ENCODE results near the gene EFCAB8.
A peak's percentile ranks its signal among the peaks of the same experiment; 100 is the strongest.

EFCAB8 gene, protein sequence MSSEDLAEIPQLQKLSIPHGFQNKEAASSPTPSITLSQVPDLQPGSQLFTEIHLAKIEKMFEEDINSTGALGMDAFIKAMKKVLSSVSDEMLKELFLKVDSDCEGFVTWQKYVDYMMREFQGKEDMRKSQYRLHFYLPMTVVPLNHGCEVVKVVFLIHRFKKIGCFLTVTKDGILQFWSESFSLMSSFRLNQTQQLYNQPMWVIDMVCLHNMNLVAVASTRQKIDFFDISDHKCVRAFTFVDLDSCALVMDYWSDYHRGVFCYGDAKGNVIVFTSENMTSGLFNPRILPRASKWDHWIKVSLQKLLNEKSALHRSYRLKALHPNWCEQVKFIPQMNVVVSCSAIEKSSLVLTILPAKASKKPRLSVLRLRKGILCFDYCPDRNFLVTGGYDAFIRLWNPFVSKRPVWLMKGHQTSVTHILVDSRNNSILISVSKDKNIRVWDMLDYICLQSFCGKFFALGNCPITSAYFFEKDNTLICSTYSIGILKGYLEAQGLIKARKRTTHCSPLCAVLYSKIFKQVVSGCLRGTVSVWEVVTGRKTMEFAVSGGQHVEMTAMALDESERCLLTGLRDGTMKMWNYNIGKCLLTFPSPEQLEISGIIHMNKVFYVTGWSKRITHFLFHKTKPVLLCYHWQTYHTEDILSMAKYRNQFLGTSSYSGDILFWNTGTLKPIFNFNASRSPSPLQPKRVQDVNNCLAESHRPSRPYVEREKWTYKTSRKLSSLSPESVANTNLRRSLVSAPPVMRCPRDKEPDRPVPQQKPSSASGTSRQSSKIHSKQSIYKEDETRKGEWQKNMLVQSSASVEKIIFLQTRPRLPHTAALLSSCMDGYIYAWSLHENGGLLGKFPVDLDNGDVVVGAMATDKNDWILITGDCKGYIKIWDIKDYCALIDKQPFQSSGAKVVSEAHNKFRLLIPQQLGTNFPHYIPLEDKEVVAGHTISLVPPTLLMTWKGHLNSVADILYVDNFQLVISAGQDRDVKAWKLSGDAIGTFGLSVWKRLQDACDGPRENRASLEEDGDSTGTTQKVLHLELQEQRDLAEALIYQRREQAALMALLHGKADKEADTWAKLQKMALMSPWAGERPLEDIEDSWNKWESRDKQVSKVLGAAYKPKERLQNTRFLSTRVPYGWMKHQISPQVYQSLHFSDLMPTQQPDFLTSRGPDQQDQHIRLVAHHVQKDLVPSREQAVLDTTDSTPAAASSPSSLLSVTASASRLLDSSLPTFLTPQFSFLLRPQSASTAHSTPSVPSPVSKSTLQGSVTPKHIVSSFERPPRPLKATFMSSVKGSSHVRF

DNA sequence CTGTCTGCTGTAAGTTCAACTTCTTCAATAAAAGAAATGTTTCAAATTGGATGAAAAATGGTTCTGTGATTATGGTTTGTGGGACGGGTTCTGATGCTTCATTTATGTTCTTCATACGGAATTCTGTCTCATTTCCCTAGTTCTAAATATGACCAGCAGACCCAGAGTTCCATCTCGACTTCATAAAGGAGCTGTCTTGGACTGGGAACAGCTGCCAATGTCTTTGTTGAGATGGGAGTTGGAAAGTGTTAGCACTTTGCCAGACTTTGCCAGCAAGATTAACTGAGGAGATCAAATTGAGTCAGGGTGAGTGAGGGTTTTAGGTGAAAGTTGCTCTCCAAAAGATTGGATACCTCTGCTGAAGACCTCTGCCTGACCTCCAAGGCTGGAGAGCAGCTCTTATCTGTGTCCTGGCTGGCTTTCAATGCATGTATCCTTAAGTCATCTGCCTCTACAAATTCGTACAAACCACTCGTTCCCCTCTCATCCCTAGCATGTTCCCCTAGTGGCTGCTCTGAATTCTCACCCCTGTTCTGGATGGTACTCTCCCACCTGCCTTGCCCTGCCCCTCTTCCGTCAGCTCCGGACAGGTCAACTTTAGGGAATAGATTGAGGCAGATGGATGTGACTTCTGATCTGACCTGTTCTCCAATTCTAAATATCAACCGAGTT lies at the start of gene EFCAB8:
TSS of gene EFCAB8 (plus strand) at position 223 of the 672 bp plus-strand sequence. CDS start 4,870 bp downstream, outside the sequence.
- H3K4me3 ChIP-seq (ENCODE audit: low read depth, low read length): no peak within 1 kb of the TSS

DNA sequence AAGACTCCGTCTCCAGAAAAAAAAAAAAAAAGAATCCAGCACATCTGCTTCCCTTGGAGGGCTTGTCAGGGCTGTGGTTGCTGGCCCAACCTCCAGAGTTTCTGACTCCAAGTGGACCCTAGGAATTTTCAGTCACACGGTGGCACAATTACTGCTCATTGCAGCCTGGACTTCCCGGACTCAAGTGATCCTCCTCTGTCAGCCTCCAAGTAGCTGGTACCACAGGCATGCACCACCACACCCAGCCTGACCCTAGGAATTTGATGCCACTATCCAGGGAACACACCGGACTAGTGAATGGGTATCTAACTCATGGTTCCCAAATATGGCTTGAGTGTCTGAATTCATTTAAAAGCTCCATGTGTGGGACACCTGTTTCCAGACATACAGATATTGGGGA lies 48.8 kb upstream of the EFCAB8 start:
- no peak overlapping the region for H3K4me3 ChIP-seq (ENCODE audit: low read depth, low read length)

DNA sequence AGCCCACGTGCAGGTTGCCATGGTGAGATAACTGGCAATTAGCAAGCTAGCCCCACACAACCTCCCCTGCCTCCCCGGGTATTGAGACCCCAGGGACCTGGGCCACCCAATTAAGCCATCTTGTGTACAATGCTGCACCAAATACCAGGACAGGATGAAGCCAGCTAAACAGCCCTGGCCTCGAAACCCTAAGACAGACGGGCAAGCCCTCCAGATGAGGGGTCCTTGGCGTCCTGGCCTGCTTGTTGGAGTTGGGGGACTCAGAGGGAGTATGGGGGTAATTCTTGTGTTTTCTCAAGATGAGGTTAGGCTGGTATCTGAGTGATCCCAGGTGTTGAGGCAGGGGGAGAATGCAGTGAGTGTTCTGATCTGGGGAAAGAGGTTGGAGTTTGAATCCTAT lies 47.8 kb upstream of the EFCAB8 start:
- no peak overlapping the region for H3K4me3 ChIP-seq (ENCODE audit: low read depth, low read length)

DNA sequence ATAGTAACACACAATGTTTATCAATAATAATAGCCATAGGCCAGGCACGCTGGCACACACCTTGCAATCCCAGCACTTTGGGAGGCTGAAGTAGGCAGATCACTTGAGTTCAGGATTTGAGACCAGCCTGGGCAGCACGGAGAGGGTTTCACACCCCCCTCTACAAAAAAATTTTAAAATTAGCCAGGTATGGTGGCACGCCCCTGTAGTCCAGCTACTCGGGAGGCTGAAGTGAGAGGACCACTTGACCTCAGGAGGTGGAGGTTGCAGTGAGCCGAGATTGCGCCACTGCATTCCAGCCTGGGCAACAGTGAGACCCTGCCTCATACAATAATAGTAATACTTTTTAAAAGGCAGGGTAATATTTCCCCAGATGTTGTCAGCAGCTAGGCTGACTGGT lies 46.8 kb upstream of the EFCAB8 start:
- no peak overlapping the region for H3K4me3 ChIP-seq (ENCODE audit: low read depth, low read length)

DNA sequence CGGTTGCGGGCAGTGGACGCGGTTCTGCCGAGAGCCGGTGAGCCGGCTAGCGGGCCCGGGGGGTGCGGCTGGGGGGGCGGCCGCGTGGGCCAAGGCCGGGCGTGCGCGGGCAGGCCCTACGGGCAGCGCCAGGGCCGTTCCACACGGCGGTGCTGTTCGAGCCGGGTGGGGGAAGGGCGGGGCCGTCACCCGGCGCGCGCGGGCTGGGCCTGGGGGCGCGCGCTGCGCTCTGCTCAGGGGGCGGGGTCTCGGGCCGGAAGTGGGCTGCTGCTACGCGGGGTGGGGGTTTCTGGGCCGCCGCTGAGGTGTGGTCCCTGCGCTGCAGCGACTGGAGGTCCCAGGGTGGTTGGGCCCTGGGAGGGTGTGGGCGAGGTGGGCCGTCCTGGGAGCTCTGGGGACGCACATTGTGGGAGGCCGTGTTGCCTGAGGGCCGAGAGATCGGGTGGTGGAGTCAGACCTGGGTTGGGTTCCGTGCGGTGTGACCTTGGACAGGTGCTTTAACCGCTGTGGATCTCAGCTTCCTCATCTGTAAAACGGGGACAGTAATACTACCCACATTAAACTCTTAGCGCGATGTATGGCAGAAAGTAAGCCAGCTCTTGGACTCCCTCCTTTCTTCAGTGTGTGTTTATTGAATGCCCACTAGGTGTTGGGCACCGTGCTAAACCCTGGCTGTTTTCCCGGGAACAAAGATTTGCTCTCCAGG lies 38.6 kb upstream of the EFCAB8 start:
- peak overlapping the region; percentile 96 for H3K4me3 ChIP-seq (ENCODE audit: low read depth, low read length)

DNA sequence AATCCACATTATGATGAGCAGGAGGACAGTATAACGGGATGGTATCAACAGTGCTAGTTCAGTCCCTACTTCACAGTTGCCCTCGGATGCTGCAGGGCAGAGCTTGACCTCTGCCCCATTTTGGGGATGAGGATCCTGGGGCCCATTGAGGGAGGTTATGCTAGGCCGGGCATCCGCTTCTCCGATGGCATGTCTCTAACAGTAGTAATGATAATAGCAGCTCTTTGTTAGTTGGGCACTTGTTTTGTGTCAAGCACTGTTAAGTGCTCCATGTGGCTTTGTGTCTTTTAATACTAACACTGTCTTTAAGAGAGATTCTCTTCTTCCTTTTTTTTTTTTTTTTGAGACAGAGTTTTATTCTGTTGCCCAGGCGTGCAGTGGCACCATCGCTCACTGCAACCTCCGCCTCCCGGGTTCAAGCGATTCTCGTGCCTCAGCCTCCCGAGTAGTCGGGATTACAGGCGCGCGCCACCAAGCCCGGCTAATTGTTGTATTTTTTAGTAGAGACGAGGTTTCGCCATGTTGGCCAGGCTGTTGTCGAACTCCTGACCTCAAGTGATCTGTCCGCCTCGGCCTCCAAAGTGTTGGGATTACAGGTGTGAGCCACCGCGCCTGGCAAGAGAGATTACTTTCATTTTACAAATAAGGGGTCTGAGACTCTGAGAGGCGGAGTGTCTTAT lies 37.9 kb upstream of the EFCAB8 start:
- H3K4me3 ChIP-seq (ENCODE audit: low read depth, low read length): peak overlapping the region; percentile 96

DNA sequence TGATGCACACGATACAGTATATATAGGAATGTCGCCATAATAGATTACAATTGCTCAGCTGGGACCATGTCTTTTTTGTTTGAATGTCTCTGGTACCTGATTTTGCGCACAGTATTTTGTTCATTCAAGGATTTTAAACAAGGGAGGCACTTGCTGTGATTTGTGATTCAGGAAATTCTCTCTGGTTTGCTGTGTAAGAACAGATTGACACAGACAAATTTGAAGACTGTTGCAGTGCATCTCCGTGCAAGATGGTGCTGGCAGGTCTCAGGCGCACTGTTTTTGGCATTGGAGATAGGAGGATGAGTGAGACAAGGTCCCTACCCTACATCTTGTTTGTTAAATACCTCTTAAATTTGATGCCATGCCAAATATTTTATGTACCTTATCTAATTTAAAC lies 36.5 kb upstream of the EFCAB8 start:
- H3K4me3 ChIP-seq (ENCODE audit: low read depth, low read length): no peak overlapping the region

DNA sequence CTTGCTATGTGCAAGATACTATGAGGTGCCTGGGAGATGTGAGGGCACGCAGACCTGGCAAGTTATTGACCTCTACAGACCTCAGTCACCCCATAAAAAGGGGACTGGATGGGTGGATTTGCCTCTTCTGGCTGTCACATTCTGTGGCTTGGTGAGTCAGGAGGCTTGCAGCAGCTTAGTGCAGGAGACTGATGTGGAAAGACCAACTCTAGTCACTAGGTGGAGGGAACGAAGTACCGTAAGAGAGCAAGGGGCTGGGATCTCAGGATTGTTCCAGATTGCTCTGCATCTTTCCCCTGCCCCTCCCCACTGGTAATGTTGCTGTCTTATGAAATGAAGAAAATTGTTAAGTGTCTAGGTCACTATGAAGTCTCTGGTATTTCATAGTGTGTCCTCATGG lies 35.6 kb upstream of the EFCAB8 start:
- H3K4me3 ChIP-seq (ENCODE audit: low read depth, low read length): no peak overlapping the region

DNA sequence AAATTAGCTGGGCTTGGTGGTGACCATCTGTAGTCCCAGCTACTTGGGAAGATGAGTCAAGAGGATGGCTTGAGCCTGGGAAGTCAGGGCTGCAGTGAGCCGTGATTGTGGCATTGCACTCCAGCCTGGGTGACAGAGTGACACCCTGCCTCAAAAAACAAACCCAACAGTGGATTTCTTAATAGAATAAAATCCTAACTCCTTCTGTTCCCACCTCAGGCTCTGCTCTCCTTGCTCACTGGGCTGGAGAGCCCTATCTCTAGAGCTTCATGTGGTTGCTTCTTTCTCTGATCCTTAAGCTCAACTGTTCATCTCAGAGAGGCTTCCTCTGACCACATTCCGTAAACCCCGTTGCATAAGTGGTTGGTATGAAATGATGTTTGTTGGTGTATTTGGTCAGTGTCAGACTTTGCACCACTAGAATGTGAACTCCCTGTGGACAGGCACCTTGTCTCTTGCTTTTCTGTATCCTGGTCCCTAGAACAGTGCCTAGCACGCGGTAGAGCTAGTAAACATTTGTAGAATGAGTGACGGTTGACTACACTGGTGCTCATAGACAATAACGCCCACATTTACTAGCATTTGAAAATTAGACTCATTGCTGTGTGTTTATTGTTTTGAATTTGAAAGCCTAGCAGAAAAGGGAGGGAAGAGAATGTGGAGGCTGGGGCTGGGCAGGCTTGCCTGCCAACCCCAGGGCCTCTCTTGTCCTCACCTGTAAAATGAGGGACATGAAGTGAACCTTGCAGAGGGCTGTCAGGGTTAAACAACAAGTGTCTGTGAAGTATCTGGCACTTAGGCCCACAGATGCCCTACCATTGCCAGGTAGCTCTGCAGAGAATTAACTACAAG lies 34.8 kb upstream of the EFCAB8 start:
- no peak overlapping the region for H3K4me3 ChIP-seq (ENCODE audit: low read depth, low read length)

DNA sequence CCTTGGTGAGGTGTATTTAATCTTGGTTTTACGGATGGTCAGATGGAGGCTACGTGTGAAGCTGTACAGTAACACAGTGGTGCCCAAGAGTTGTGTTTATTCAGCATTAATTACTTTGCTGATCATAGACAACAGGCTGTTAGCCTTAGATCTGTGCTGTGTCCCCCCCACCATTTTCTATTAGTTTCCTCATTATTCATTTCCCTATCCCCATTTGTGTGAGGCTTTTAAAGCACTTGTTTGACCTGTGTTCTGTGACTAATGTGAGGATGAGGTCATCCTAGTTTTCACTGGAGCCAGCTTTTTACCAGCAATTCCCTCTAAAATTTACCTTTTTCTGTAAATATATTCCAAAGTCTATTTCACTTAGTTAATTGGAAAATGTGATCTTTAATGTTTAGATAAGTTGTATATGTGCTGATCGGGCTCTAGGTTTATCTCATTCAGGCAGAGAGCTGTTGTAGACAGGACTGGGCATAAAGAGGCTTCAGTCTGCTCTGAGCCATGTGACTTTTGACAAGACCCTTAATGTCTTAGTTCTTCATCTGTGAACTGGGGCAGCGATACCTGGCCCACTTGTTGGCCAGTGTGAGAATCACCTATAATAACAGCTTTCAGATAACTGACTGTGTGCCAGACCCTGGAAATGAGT lies 30.6 kb upstream of the EFCAB8 start:
- no peak overlapping the region for H3K4me3 ChIP-seq (ENCODE audit: low read depth, low read length)

DNA sequence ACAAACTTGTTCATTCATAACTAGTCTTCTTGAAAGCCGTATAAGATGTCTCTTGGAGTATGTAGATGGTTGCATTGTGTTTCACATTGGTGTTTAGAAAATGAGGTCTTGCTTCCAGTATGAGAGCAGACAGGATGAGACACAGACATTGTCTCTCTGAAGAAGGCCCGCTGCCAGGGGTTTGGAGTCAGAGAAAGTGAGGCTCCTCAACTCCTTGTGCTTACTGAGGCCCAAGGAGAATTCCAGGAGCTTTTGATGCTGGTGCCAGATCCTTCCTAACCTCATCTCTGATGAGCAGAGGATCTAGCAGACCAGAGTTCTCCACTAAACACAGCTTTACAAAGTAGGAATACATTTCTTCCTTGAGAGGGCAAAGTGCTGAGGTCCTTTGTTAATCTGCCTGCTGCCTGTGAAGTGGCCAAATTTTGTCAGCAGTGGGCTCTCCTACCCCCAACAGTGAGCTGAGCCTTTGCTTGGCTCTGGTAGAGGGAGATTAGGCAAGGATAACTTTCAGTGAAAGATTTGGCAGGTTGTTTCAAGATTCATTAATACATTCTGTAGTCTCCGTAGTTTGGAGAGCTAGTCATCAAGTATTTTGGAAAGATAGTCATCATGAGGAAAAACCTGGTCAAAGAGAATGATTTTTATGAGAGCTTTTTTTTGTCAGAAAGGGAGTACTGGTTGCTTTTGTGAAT lies 29.3 kb upstream of the EFCAB8 start:
- no peak overlapping the region for H3K4me3 ChIP-seq (ENCODE audit: low read depth, low read length)

DNA sequence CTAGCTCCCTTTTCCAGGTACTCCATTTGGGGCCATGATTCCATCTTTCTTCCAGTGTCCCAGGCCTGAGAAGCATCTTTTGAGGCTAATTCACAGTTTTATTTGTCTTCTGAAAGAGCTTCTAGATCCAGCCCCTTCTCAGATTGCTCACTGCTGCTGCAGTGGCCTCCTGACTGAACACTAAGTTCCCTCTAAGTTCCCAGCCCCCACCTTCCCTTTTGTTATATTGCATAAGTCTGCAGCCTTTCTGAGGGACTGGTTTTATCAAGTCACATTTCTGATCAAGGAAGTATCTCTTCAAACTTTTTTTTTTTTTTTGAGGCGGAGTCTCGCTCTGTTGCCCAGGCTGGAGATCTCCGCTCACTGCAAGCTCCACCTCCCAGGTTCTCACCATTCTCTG lies 28.3 kb upstream of the EFCAB8 start:
- no peak overlapping the region for H3K4me3 ChIP-seq (ENCODE audit: low read depth, low read length)

DNA sequence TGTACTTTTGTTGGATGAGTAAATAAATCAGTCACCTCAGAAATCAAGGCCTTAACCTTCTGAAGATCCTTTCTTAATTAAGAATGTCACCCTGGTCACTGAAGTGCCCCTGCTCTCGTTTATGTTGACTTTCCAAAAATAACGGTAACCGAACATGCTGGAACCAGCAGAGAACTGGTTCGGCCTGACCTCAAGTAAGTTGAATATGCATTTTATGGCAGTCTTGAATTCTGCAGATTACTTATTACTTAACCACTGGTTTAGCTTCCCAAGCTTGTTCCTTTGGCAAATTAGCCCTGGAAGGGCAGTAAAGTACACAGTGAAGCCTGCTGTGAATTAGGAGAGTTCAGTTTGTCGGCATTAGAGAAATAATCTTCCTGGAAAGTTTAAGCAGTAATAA lies 26.7 kb upstream of the EFCAB8 start:
- H3K4me3 ChIP-seq (ENCODE audit: low read depth, low read length): no peak overlapping the region

DNA sequence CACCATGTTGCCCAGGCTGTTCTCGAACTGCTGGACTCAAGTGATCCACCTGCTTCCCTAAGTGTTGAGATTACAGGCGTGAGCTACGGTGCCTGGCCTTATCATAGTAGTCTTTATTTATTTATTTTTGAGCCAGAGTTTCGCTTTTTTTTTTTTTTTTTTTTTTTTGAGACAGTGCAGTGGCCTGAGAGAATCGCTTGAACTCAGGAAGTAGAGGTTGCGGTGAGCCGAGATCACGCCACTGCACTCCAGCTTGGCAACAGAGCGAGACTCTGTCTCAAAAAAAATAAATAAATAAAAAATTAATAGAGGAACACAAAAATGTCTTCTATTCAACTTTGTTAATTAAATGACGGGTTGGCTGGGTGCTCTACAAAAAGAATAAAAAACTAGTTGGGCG lies 26.1 kb upstream of the EFCAB8 start:
- no peak overlapping the region for H3K4me3 ChIP-seq (ENCODE audit: low read depth, low read length)

DNA sequence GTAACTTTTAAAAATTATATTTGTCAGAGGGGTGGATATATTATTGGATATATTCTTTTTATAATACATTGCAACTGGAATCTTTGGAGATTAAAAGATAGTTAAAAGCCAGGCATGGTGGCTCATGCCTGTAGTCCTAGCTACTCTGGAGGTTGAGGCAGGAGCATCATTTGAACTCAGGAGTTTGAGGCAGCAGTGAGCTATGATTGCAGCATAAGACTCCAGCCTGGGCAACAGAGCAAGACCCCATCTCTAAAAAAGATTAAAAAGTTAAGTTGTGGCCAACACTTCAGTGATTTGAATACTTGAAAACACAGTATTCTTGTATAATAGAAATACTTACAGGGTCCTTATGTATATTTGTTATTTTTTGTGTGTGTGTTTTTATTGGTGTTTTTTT lies 23.8 kb upstream of the EFCAB8 start:
- no peak overlapping the region for H3K4me3 ChIP-seq (ENCODE audit: low read depth, low read length)

DNA sequence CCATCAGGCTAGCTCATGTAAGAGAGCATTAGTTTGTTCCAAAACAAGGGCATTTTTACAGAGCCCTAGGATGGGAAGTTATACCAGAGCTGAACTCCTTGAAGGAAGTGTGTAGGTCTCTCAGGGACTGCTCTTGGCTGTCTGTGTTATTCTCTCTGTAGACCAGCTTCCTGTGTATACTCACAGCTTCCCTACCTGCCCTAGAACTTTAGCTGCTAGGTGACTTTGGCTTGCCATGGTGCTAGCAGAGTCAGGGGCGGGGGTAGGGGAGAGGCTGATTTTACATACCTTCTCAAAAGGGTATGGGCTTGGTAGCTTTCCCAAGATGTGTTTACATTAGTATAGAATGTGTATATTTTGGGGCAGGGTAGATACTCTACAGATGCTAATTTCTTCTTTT lies 21.6 kb upstream of the EFCAB8 start:
- H3K4me3 ChIP-seq (ENCODE audit: low read depth, low read length): no peak overlapping the region

DNA sequence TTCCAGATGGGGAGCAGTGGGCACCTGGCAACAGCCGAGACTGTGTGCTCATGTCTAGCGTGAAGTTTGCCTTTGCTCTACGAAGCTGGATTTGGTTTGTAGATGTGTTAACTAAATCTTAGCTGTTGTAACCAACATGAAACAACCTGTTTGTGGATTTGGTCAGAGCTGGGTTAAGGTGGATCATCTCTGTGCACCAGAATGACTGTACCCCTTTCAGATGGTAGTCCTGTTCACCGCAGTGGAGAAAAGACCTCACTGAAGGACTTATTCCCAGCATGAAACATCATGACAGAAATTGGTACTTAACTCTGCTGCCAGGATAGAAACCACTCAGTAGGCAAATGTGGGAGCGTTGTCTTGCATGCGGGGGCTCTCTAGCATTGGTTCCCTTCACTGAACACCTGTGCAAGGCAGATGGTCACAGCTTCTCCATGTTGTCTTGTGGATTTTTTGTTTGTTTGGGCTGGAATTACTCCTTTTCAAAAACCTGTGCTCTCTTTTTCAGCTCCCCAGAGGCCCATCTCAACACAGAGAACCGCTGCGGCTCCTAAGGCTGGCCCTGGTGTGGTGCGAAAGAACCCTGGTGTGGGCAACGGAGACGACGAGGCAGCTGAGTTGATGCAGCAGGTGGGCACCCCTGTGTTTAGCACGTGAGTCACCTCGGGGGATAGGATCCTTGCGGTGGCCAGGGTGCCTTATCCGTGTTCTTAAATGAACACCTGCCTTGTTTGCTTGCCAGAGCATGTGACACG lies 19.3 kb upstream of the EFCAB8 start:
- H3K4me3 ChIP-seq (ENCODE audit: low read depth, low read length): no peak overlapping the region

Data from iPS-11a (cell line).